Ovary (tissue), 3 donors: ENCODE measurements around the gene FAM131A.

Experiments
- CTCF ChIP-seq, 3 donors: fragments of 450-650 bp in 2 of 3; fragments of 200-600 bp in 1 of 3; IDR thresholded peaks; one replicate each; pipeline versions ENCODE4 v1.5.1 to v1.8.0; 2016 to 2022; ENCODE audit warnings: antibody characterized with exemption in 3 of 3, mild to moderate bottlenecking in 1 of 3
- POLR2A ChIP-seq: fragments of 450-650 bp; IDR thresholded peaks from one replicate; pipeline ENCODE4 v1.6.1; 2017; ENCODE audit warnings: antibody characterized with exemption, mild to moderate bottlenecking, moderate library complexity
- donor health status: DM: no; HTN: no; CAD: no.

GRCh38 chr3:184354121-184354728, 16.8 kb downstream of the FAM131A start:
- peak; percentile 23 to 44 (median 42) for TF ChIP-seq CTCF (IDR thresholded peaks at IDR 0.05)
- TF ChIP-seq POLR2A = no peak
